ENCODE data around the gene ECT2. TPM values are rescaled to one million over a fixed set of nuclear protein-coding genes. Genes with fewer than 3 reads are reported as not detected.
"Not testable (repeated sequence)": the region's sequence is repeated elsewhere in the genome, so short reads cannot be mapped to it uniquely, and the experiment has no call there.

The ECT2 gene
- polyA plus RNA-seq, 1 donor = 50.9 TPM

- DNase-seq = no peak
Observed at GRCh38 chr3:172856795-172857742, 106.5 kb downstream of the ECT2 start.

GRCh38 chr3:172859041-172859440 is 108.5 kb downstream of the ECT2 start:
- DNase-seq = no peak

- not testable (repeated sequence) for DNase-seq
Observed at GRCh38 chr3:172866726-172867350, 116.3 kb downstream of the ECT2 start.

- DNase-seq = no peak
Observed at GRCh38 chr3:172868582-172869200, 118.2 kb downstream of the ECT2 start.

GRCh38 chr3:172869368-172869771 is 118.8 kb downstream of the ECT2 start:
- DNase-seq = no peak

GRCh38 chr3:172869784-172870518 is 119.4 kb downstream of the ECT2 start:
- DNase-seq = no peak

Other genes with a start within 250 kb of the ECT2 start
- gene TNFSF10, start 227.3 kb upstream of the ECT2 start, polyA plus RNA-seq (ENCODE audit: insufficient read length) = 42.4 TPM
- gene NCEH1, start 39.7 kb upstream of the ECT2 start, polyA plus RNA-seq (ENCODE audit: insufficient read length) = 5.3 TPM